H1 (cell line): Measurements from ENCODE around the gene PCED1B. TPM values are rescaled to one million over a fixed set of nuclear protein-coding genes. Genes with fewer than 3 reads are reported as not detected.

Experiments used
- USF2 ChIP-seq: IDR thresholded peaks from 2 replicates; pipeline ENCODE4 v1.6.1; 2011; ENCODE audit warnings: low read length, improper control_type of control experiment
- polyA plus RNA-seq, 7 experiments: library from polyadenylated mRNA; depleted of rRNA in 3 of 7; stranded (reverse) in 5 of 7; unstranded in 2 of 7; fragments of >200 nt in 5 of 7; fragments of 200-250 nt in 2 of 7; gene quantifications; 1 replicate in 5 of 7; 2 replicates in 1 of 7; 4 replicates in 1 of 7; pipeline versions ENCODE4 v1.2.1 to v1.2.3, GENCODE V29; 2011 to 2013; ENCODE audit warnings: missing spikeins in 2 of 7, mixed read lengths in 2 of 7
- total RNA-seq: library from RNA; stranded (reverse); fragmentation: NEBNext Ultra II Directional; extraction: Animal tissue kit (Norgen Biotek cat#: 25700); gene quantifications from 2 replicates; pipeline ENCODE4 v1.2.1, GENCODE V29; 2021

Gene PCED1B
- total and polyA plus RNA-seq, 2 of the 8 experiments (the other 6 are each of a cell fraction or from before 2014, with no cell fraction given) = 4.7 to 5.4 TPM

- no peak for TF ChIP-seq USF2
These were observed 8.1 kb upstream of the PCED1B start (continued) for GRCh38 chr12:47071241-47071852.
